Measurements from ENCODE around the gene MTX1. TPM values are rescaled to one million over a fixed set of nuclear protein-coding genes. Genes with fewer than 3 reads are reported as not detected.

MTX1 gene
- total and polyA plus RNA-seq, 9 of the 15 experiments (the other 6 are each of a cell fraction or from before 2014, with no cell fraction given), result 29.1 to 98.4 (median 66.9) TPM

- TF ChIP-seq CHD7 (IDR thresholded peaks at IDR 0.05; ENCODE audit: low read depth, low read length) (no peak), ARNT (IDR thresholded peaks at IDR 0.05) (no peak), UBTF (IDR thresholded peaks at IDR 0.05; ENCODE audit: borderline replicate concordance in 1 of 2, low read depth in 2 of 2, low read length in 2 of 2) (0 out of 4 replicates have a peak, but pooled peaks of 1 of the 2 experiments have one; percentile 49), LEF1 (IDR thresholded peaks at IDR 0.05) (peak; percentile 56; the same call in 1 of the 2 replicates), CTBP1 (IDR thresholded peaks at IDR 0.05; ENCODE audit: borderline replicate concordance) (no peak), DPF2 (IDR thresholded peaks at IDR 0.05) (no peak), SMAD3 (CRISPR knock-in tag; conservative IDR thresholded peaks at IDR 0.05) (no peak), TRIM24 (IDR thresholded peaks at IDR 0.05) (no peak), JUN (IDR thresholded peaks at IDR 0.05; ENCODE audit: borderline replicate concordance, low read depth, low read length) (no peak), JUN (CRISPR knock-in tag; IDR thresholded peaks at IDR 0.05; ENCODE audit: borderline replicate concordance) (no peak; the same call in 1 of the 2 replicates), FOXJ2 (tag; IDR thresholded peaks at IDR 0.05) (no peak)
These were observed 19.0 kb downstream of the MTX1 start (continued) for GRCh38 chr1:155227261-155228095.

All from K562 (cell line).